Neuronal stem cell (in vitro differentiated cells): ENCODE results near the gene USP31.
A peak's percentile ranks its signal among the peaks of the same experiment; 100 is the strongest.

Experiments
- DNase-seq: peaks from one replicate; pipeline ENCODE4 v3.0.0-alpha.2; 2013; ENCODE audit warnings: low spot score
- H2AFZ ChIP-seq: one replicate; pipeline ENCODE4 v1.6.1; 2013; ENCODE audit warnings: mild to moderate bottlenecking, low read length, inconsistent platforms
- H2AK5ac ChIP-seq: 2 replicates; pipeline ENCODE4 v1.6.1; 2013; ENCODE audit warnings: low read depth, mild to moderate bottlenecking, inconsistent platforms, low read length, moderate library complexity, mixed read lengths
- H2BK120ac ChIP-seq: 2 replicates; pipeline ENCODE4 v1.6.1; 2013; ENCODE audit warnings: low read depth, mild to moderate bottlenecking, inconsistent platforms, low read length, moderate library complexity, mixed read lengths
- H2BK12ac ChIP-seq: one replicate; pipeline ENCODE4 v1.6.1; 2013; ENCODE audit warnings: low read length, inconsistent platforms
- H2BK15ac ChIP-seq: 2 replicates; pipeline ENCODE4 v1.6.1; 2013; ENCODE audit warnings: mild to moderate bottlenecking, low read length, inconsistent platforms, mixed read lengths
- H2BK5ac ChIP-seq: one replicate; pipeline ENCODE4 v1.6.1; 2013; ENCODE audit warnings: inconsistent platforms, mild to moderate bottlenecking, low read length, moderate library complexity
- H3K14ac ChIP-seq: one replicate; pipeline ENCODE4 v1.6.1; 2013; ENCODE audit warnings: low read length, inconsistent platforms
- H3K18ac ChIP-seq: 2 replicates; pipeline ENCODE4 v1.6.1; 2013; ENCODE audit warnings: low read length, inconsistent platforms
- H3K23ac ChIP-seq: 2 replicates; pipeline ENCODE4 v1.6.1; 2013; ENCODE audit warnings: low read depth, mild to moderate bottlenecking, mixed read lengths, low read length, inconsistent platforms; ENCODE audit not compliant: poor library complexity
- H3K27ac ChIP-seq: replicated peaks from 3 replicates; pipeline ENCODE4 v1.5.1; 2013; ENCODE audit warnings: low read length, inconsistent platforms
- H3K27me3 ChIP-seq, 3 experiments: 2 replicates each; pipeline ENCODE4 v1.6.1; 2013; ENCODE audit warnings: low read length in 3 of 3, mild to moderate bottlenecking in 2 of 3, inconsistent platforms in 1 of 3, low read depth in 1 of 3, mixed read lengths in 1 of 3, moderate library complexity in 1 of 3; ENCODE audit not compliant: control insufficient read depth in 3 of 3, insufficient read depth in 3 of 3
- H3K36me3 ChIP-seq, 2 donors: replicated peaks in 1 of 2; 2 replicates each; pipeline ENCODE4 v1.6.1; 2013; ENCODE audit warnings: low read length in 2 of 2; ENCODE audit not compliant: control insufficient read depth in 2 of 2, insufficient read depth in 2 of 2
- H3K4ac ChIP-seq: 2 replicates; pipeline ENCODE4 v1.6.1; 2013; ENCODE audit warnings: inconsistent platforms, mild to moderate bottlenecking, low read length, moderate library complexity
- H3K4me1 ChIP-seq, 2 donors: 1 replicate in 1 of 2; 2 replicates in 1 of 2; pipeline ENCODE4 v1.6.1; 2013; ENCODE audit warnings: low read length in 2 of 2, low read depth in 1 of 2; ENCODE audit not compliant: control insufficient read depth in 2 of 2, insufficient read depth in 1 of 2
- H3K4me2 ChIP-seq: one replicate; pipeline ENCODE4 v1.6.1; 2013; ENCODE audit warnings: mild to moderate bottlenecking, low read length, inconsistent platforms; ENCODE audit not compliant: insufficient read depth, poor library complexity, severe bottlenecking
- H3K4me3 ChIP-seq, 2 donors: 2 replicates each; pipeline ENCODE4 v1.5.1; 2013; ENCODE audit warnings: low read length in 2 of 2, mild to moderate bottlenecking in 2 of 2, inconsistent platforms in 1 of 2, moderate library complexity in 1 of 2
- H3K79me1 ChIP-seq: one replicate; pipeline ENCODE4 v1.6.1; 2013; ENCODE audit warnings: low read depth, mild to moderate bottlenecking, inconsistent platforms, low read length, moderate library complexity
- H3K9ac ChIP-seq: one replicate; pipeline ENCODE4 v1.6.1; 2013; ENCODE audit warnings: mild to moderate bottlenecking, low read depth, low read length, inconsistent platforms; ENCODE audit not compliant: poor library complexity
- H3K9me3 ChIP-seq, 2 donors: replicated peaks in 1 of 2; 2 replicates each; pipeline versions ENCODE3 to v1.6.1; 2013; ENCODE audit warnings: low read length in 2 of 2, mild to moderate bottlenecking in 2 of 2, inconsistent platforms in 1 of 2, low read depth in 1 of 2, mixed read lengths in 1 of 2, moderate library complexity in 1 of 2; ENCODE audit not compliant: control insufficient read depth in 2 of 2, insufficient read depth in 1 of 2
- H4K8ac ChIP-seq: one replicate; pipeline ENCODE4 v1.6.1; 2013; ENCODE audit warnings: low read depth, mild to moderate bottlenecking, inconsistent platforms, low read length, moderate library complexity
- H4K91ac ChIP-seq: one replicate; pipeline ENCODE4 v1.6.1; 2013; ENCODE audit warnings: low read length, low read depth, mild to moderate bottlenecking, inconsistent platforms; ENCODE audit not compliant: poor library complexity
- WGBS, 2 donors: extraction: QIAGEN DNeasy Blood & Tissue Kit; methylation state at CpG; one replicate each; pipeline ENCODE4 v1.1.7; 2013; ENCODE audit warnings: missing lambda C conversion rate in 2 of 2, mixed read lengths in 1 of 2; ENCODE audit not compliant: insufficient read length in 2 of 2, insufficient replicate concordance in 1 of 2; ENCODE audit errors: extremely low coverage in 2 of 2; 5-methylcytosine and 5-hydroxymethylcytosine counted together

USP31 gene

DNA sequence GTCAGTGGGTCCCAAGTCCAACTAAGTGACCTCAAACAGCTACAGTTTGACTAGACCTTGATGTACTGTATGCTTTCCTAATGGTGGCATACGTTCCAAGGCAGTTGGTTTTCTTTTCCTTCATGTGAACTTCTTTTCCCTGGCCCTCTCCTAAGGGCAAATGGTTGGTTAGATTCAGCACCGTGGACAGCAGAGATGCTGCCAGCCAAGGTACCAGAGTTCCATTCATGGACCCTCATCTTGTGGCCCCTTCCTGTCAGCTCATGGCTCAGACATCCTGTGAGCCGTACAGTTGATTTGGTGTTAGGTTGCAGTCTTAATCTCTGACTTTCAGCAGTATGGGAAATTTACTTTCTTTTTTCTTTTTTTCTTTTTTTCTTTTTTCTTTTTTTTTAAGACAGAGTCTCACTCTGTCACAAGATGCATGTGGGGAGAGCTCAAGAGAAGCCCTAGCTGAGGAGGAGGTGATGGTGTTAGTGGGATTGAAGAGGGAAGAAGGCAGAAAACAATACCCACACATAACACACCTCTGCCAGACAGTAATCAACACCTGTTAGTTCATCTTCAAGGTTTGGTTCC is 122.4 kb downstream of the USP31 start:
- peak; percentile 59 for DNase-seq
- no peaks in the 10 kb centered on the region for H3K27me3 ChIP-seq
- no peak overlapping the region for H4K8ac ChIP-seq
- H3K27ac ChIP-seq, result no peak overlapping the region
- WGBS, 2 donors, result no CpG with 5 or more reads among the region's 3 CpGs
- no peak overlapping the region for H3K4me2 ChIP-seq
- H3K36me3 ChIP-seq, result no peaks in the 10 kb centered on the region
- H4K91ac ChIP-seq, result no peak overlapping the region
- no peak overlapping the region for H2AFZ ChIP-seq
- H3K4me3 ChIP-seq, result no peak overlapping the region
- peaks cover 0 to 3% of the 10 kb centered on the region in 2 donors for H3K4me1 ChIP-seq
- H2AK5ac ChIP-seq, result no peak overlapping the region
- H3K9ac ChIP-seq, result no peak overlapping the region
- no peak overlapping the region for H2BK15ac ChIP-seq
- no peak overlapping the region for H2BK12ac ChIP-seq
- no peak overlapping the region for H3K23ac ChIP-seq
- H3K79me1 ChIP-seq, result no peaks in the 10 kb centered on the region
- H3K9me3 ChIP-seq, result no peaks in the 10 kb centered on the region
- no peak overlapping the region for H3K18ac ChIP-seq
- no peak overlapping the region for H2BK120ac ChIP-seq
- no peak overlapping the region for H3K4ac ChIP-seq
- H2BK5ac ChIP-seq, result no peak overlapping the region
- H3K14ac ChIP-seq, result no peak overlapping the region

GRCh38 chr16:23025692-23026307 is 123.5 kb downstream of the USP31 start:
- DNase-seq, result no peak
- H3K4me2 ChIP-seq, result no peak overlapping the region
- H3K36me3 ChIP-seq, result no peaks in the 10 kb centered on the region
- H3K23ac ChIP-seq, result no peak overlapping the region
- H2AK5ac ChIP-seq, result no peak overlapping the region
- peaks cover 0 to 3% of the 10 kb centered on the region in 2 donors for H3K4me1 ChIP-seq
- H2BK5ac ChIP-seq, result no peak overlapping the region
- no peak overlapping the region for H2BK12ac ChIP-seq
- H3K14ac ChIP-seq, result no peak overlapping the region
- no peaks in the 10 kb centered on the region for H3K9me3 ChIP-seq
- H3K4me3 ChIP-seq, result no peak overlapping the region
- H3K4ac ChIP-seq, result no peak overlapping the region
- no peak overlapping the region for H3K27ac ChIP-seq
- H4K91ac ChIP-seq, result no peak overlapping the region
- H2AFZ ChIP-seq, result no peak overlapping the region
- no peak overlapping the region for H2BK15ac ChIP-seq
- no peaks in the 10 kb centered on the region for H3K79me1 ChIP-seq
- no peak overlapping the region for H4K8ac ChIP-seq
- H2BK120ac ChIP-seq, result no peak overlapping the region
- no peak overlapping the region for H3K18ac ChIP-seq
- H3K27me3 ChIP-seq, result no peaks in the 10 kb centered on the region
- no peak overlapping the region for H3K9ac ChIP-seq
- no CpG with 5 or more reads among the region's 4 CpGs for WGBS, 2 donors

- Histone ChIP-seq H3K4me2 (no peak overlapping the region), H3K23ac (no peak overlapping the region), H3K18ac (no peak overlapping the region), H3K14ac (no peak overlapping the region), H4K8ac (no peak overlapping the region), H3K36me3 (no peaks in the 10 kb centered on the region), H3K79me1 (no peaks in the 10 kb centered on the region), H3K9ac (no peak overlapping the region), H3K4ac (no peak overlapping the region), H2BK15ac (no peak overlapping the region), H3K4me1 (no peaks in the 10 kb centered on the region), H2AK5ac (no peak overlapping the region), H2BK120ac (no peak overlapping the region), H4K91ac (no peak overlapping the region), H3K4me3 (no peak overlapping the region), H3K27ac (no peak overlapping the region), H2BK5ac (no peak overlapping the region), H3K27me3 (no peaks in the 10 kb centered on the region), H3K9me3 (no peaks in the 10 kb centered on the region), H2AFZ (no peak overlapping the region), H2BK12ac (no peak overlapping the region)
- no peak for DNase-seq
- no CpG with 5 or more reads among the region's 4 CpGs for WGBS, 2 donors
Observed at GRCh38 chr16:23024044-23024443, 125.2 kb downstream of the USP31 start.

DNA sequence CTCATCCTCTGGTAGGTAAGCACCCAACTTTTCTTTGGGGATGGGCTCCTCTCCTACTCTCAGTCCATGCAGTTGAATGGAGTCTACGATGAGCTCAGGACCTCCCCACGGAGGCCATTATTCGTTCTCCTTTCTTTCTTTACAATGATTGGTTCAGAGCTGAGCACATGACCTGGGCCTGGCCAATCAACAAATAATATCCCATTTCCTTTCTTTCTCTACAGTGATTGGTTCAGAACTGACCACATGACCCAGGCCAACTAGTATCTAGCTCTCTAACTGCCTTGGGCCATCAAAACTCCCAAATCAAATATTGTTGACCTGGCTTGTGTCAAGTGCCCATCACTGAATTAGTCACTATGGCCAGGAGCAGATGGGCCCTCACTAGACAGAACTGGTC is 129.2 kb downstream of the USP31 start:
- peak overlapping the region; percentile 27 for H2AFZ ChIP-seq
- H2AK5ac ChIP-seq, result no peak overlapping the region
- H3K18ac ChIP-seq, result no peak overlapping the region
- H3K23ac ChIP-seq, result no peak overlapping the region
- H3K14ac ChIP-seq, result no peak overlapping the region
- no peak overlapping the region for H2BK5ac ChIP-seq
- no peaks in the 10 kb centered on the region for H3K36me3 ChIP-seq
- no peaks in the 10 kb centered on the region for H3K4me1 ChIP-seq
- no peak for DNase-seq
- H4K8ac ChIP-seq, result no peak overlapping the region
- H4K91ac ChIP-seq, result no peak overlapping the region
- H3K27me3 ChIP-seq, result peaks cover 0 to 5% (median 0%) of the 10 kb centered on the region in 3 experiments
- H3K4ac ChIP-seq, result no peak overlapping the region
- no peak overlapping the region for H3K27ac ChIP-seq
- no peak overlapping the region for H3K9ac ChIP-seq
- H3K79me1 ChIP-seq, result no peaks in the 10 kb centered on the region
- H3K4me2 ChIP-seq, result no peak overlapping the region
- no peak overlapping the region for H2BK120ac ChIP-seq
- H2BK15ac ChIP-seq, result no peak overlapping the region
- H3K9me3 ChIP-seq, result no peaks in the 10 kb centered on the region
- H2BK12ac ChIP-seq, result no peak overlapping the region
- WGBS, 2 donors, result no CpG with 5 or more reads among the region's 3 CpGs
- no peak overlapping the region for H3K4me3 ChIP-seq
